GM19035 (cell line): Measurements from ENCODE around the gene PRDM16.

Source experiments
- ATAC-seq: cut with Tn5 transposase; IDR thresholded peaks from one replicate; pipeline ENCODE4 v1.9.1; 2021; ENCODE audit not compliant: unreplicated experiment

Gene PRDM16

GRCh38 chr1:3068564-3069431 is at the start of gene PRDM16:
Gene PRDM16 (plus strand): TSS chr1:3069203. CDS start chr1:3069260, 57 bp downstream.
- ATAC-seq = no peak

- no peak for ATAC-seq
These were observed 49.4 kb upstream of the PRDM16 start for GRCh38 chr1:3019516-3020051.

GRCh38 chr1:3020263-3020909 is 48.6 kb upstream of the PRDM16 start:
- ATAC-seq = no peak

- no peak for ATAC-seq
These were observed 47.8 kb upstream of the PRDM16 start, which contains the start of gene ACTRT2 for GRCh38 chr1:3021233-3021671. Gene ACTRT2 (plus strand): TSS chr1:3021467. CDS start chr1:3021687, 220 bp downstream.

GRCh38 chr1:3021801-3022401 is 47.1 kb upstream of the PRDM16 start:
- ATAC-seq = no peak

GRCh38 chr1:3022511-3022973 is 46.5 kb upstream of the PRDM16 start:
- no peak for ATAC-seq

GRCh38 chr1:3022976-3023375 is 46.0 kb upstream of the PRDM16 start:
- ATAC-seq = no peak

- ATAC-seq = no peak
These were observed 45.0 kb upstream of the PRDM16 start for GRCh38 chr1:3024019-3024418.

- no peak for ATAC-seq
These were observed 44.4 kb upstream of the PRDM16 start for GRCh38 chr1:3024588-3024987.

- no peak for ATAC-seq
These were observed 42.9 kb upstream of the PRDM16 start for GRCh38 chr1:3026124-3026523.

GRCh38 chr1:3026581-3027391 is 42.2 kb upstream of the PRDM16 start:
- no peak for ATAC-seq

GRCh38 chr1:3027611-3028371 is 41.2 kb upstream of the PRDM16 start:
- no peak for ATAC-seq

GRCh38 chr1:3028531-3029282 is 40.3 kb upstream of the PRDM16 start:
- ATAC-seq = no peak

GRCh38 chr1:3029481-3029961 is 39.5 kb upstream of the PRDM16 start:
- ATAC-seq = no peak

- ATAC-seq = no peak
These were observed 38.9 kb upstream of the PRDM16 start for GRCh38 chr1:3029991-3030662.

GRCh38 chr1:3030663-3031381 is 38.2 kb upstream of the PRDM16 start:
- no peak for ATAC-seq

GRCh38 chr1:3031401-3032221 is 37.4 kb upstream of the PRDM16 start:
- no peak for ATAC-seq
